H1 (cell line): ENCODE measurements around the gene PHF23. TPM values are rescaled to one million over a fixed set of nuclear protein-coding genes. Genes with fewer than 3 reads are reported as not detected.
A peak's percentile ranks its signal among the peaks of the same experiment; 100 is the strongest.

Source experiments
- EZH2 ChIP-seq: fragments of 200-600 bp; sonication (generic); IDR thresholded peaks from 2 replicates; pipeline ENCODE4 v1.7.1; 2012; ENCODE audit warnings: low read depth, mild to moderate bottlenecking, moderate library complexity, low read length, inconsistent platforms; ENCODE audit not compliant: severe bottlenecking
- POU5F1 ChIP-seq: IDR thresholded peaks from 2 replicates; pipeline ENCODE4 v1.6.1; 2011; ENCODE audit warnings: low read depth, mild to moderate bottlenecking, low read length, moderate library complexity
- RAD21 ChIP-seq, 2 experiments: IDR thresholded peaks in 1 of 2; conservative IDR thresholded peaks in 1 of 2; 2 replicates each; pipeline ENCODE4 v1.6.1; 2011; ENCODE audit warnings: low read depth in 2 of 2, low read length in 2 of 2, improper control_type of control experiment in 1 of 2, inconsistent platforms in 1 of 2, mild to moderate bottlenecking in 1 of 2, moderate library complexity in 1 of 2
- TAF7 ChIP-seq: optimal IDR thresholded peaks from 2 replicates; pipeline ENCODE3; 2011; ENCODE audit warnings: low read depth, mild to moderate bottlenecking, inconsistent platforms, low read length, moderate library complexity, borderline replicate concordance
- polyA plus RNA-seq, 7 experiments: library from polyadenylated mRNA; depleted of rRNA in 3 of 7; stranded (reverse) in 5 of 7; unstranded in 2 of 7; fragments of >200 nt in 5 of 7; fragments of 200-250 nt in 2 of 7; gene quantifications; 1 replicate in 5 of 7; 2 replicates in 1 of 7; 4 replicates in 1 of 7; pipeline versions ENCODE4 v1.2.1 to v1.2.3, GENCODE V29; 2011 to 2013; ENCODE audit warnings: missing spikeins in 2 of 7, mixed read lengths in 2 of 7
- total RNA-seq: library from RNA; stranded (reverse); fragmentation: NEBNext Ultra II Directional; extraction: Animal tissue kit (Norgen Biotek cat#: 25700); gene quantifications from 2 replicates; pipeline ENCODE4 v1.2.1, GENCODE V29; 2021
- TF ChIP-seq, protein P1 (sequence below): fragments of 300-600 bp; sonication (generic); IDR thresholded peaks from 2 replicates; pipeline ENCODE4 v1.7.1; 2012; ENCODE audit warnings: low read length, moderate library complexity, mild to moderate bottlenecking, inconsistent platforms; ENCODE audit not compliant: insufficient replicate concordance
- TF ChIP-seq, protein P2 (sequence below): IDR thresholded peaks from 2 replicates; pipeline ENCODE4 v1.6.1; 2012; ENCODE audit warnings: low read length, inconsistent platforms
- TF ChIP-seq, protein P3 (sequence below): IDR thresholded peaks from 2 replicates; pipeline ENCODE4 v1.6.1; 2011; ENCODE audit warnings: low read length, improper control_type of control experiment

The PHF23 gene
- total and polyA plus RNA-seq, 2 of the 8 experiments (the other 6 are each of a cell fraction or from before 2014, with no cell fraction given) = 47.5 to 62.8 TPM

DNA sequence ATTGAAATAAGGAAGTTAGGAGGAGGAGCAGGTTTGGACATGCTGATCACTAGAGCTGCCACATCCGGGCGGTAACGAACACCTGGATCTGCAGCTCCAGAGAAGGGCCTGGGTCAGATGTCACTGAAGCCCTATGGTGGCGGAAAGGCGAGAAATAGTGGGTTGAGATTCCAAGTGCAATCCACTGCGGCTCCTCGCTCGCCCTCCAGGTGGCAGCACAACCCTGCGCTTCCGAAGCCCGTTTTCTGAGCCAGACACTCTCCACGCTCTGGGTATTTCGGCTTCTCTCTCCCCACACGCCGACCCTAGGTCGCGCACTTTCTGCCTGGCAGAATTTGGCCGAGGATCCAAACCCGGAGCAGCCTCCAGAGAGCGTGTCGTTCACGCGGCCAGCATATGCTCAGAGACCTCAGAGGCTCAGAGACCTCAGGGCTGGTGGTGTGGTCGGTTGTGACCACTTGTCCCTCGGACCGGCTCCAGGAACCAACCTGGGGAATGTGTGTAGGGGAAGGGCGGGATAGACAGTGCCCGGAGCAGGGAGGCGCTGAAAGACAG lies 41.3 kb upstream of the PHF23 start (continued):
- TF ChIP-seq, protein P1, sequence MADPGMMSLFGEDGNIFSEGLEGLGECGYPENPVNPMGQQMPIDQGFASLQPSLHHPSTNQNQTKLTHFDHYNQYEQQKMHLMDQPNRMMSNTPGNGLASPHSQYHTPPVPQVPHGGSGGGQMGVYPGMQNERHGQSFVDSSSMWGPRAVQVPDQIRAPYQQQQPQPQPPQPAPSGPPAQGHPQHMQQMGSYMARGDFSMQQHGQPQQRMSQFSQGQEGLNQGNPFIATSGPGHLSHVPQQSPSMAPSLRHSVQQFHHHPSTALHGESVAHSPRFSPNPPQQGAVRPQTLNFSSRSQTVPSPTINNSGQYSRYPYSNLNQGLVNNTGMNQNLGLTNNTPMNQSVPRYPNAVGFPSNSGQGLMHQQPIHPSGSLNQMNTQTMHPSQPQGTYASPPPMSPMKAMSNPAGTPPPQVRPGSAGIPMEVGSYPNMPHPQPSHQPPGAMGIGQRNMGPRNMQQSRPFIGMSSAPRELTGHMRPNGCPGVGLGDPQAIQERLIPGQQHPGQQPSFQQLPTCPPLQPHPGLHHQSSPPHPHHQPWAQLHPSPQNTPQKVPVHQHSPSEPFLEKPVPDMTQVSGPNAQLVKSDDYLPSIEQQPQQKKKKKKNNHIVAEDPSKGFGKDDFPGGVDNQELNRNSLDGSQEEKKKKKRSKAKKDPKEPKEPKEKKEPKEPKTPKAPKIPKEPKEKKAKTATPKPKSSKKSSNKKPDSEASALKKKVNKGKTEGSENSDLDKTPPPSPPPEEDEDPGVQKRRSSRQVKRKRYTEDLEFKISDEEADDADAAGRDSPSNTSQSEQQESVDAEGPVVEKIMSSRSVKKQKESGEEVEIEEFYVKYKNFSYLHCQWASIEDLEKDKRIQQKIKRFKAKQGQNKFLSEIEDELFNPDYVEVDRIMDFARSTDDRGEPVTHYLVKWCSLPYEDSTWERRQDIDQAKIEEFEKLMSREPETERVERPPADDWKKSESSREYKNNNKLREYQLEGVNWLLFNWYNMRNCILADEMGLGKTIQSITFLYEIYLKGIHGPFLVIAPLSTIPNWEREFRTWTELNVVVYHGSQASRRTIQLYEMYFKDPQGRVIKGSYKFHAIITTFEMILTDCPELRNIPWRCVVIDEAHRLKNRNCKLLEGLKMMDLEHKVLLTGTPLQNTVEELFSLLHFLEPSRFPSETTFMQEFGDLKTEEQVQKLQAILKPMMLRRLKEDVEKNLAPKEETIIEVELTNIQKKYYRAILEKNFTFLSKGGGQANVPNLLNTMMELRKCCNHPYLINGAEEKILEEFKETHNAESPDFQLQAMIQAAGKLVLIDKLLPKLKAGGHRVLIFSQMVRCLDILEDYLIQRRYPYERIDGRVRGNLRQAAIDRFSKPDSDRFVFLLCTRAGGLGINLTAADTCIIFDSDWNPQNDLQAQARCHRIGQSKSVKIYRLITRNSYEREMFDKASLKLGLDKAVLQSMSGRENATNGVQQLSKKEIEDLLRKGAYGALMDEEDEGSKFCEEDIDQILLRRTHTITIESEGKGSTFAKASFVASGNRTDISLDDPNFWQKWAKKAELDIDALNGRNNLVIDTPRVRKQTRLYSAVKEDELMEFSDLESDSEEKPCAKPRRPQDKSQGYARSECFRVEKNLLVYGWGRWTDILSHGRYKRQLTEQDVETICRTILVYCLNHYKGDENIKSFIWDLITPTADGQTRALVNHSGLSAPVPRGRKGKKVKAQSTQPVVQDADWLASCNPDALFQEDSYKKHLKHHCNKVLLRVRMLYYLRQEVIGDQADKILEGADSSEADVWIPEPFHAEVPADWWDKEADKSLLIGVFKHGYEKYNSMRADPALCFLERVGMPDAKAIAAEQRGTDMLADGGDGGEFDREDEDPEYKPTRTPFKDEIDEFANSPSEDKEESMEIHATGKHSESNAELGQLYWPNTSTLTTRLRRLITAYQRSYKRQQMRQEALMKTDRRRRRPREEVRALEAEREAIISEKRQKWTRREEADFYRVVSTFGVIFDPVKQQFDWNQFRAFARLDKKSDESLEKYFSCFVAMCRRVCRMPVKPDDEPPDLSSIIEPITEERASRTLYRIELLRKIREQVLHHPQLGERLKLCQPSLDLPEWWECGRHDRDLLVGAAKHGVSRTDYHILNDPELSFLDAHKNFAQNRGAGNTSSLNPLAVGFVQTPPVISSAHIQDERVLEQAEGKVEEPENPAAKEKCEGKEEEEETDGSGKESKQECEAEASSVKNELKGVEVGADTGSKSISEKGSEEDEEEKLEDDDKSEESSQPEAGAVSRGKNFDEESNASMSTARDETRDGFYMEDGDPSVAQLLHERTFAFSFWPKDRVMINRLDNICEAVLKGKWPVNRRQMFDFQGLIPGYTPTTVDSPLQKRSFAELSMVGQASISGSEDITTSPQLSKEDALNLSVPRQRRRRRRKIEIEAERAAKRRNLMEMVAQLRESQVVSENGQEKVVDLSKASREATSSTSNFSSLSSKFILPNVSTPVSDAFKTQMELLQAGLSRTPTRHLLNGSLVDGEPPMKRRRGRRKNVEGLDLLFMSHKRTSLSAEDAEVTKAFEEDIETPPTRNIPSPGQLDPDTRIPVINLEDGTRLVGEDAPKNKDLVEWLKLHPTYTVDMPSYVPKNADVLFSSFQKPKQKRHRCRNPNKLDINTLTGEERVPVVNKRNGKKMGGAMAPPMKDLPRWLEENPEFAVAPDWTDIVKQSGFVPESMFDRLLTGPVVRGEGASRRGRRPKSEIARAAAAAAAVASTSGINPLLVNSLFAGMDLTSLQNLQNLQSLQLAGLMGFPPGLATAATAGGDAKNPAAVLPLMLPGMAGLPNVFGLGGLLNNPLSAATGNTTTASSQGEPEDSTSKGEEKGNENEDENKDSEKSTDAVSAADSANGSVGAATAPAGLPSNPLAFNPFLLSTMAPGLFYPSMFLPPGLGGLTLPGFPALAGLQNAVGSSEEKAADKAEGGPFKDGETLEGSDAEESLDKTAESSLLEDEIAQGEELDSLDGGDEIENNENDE = no peak
- TF ChIP-seq, protein P2, sequence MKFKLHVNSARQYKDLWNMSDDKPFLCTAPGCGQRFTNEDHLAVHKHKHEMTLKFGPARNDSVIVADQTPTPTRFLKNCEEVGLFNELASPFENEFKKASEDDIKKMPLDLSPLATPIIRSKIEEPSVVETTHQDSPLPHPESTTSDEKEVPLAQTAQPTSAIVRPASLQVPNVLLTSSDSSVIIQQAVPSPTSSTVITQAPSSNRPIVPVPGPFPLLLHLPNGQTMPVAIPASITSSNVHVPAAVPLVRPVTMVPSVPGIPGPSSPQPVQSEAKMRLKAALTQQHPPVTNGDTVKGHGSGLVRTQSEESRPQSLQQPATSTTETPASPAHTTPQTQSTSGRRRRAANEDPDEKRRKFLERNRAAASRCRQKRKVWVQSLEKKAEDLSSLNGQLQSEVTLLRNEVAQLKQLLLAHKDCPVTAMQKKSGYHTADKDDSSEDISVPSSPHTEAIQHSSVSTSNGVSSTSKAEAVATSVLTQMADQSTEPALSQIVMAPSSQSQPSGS = peak; percentile 88; the same call in 1 of the 2 replicates
- no peak for TF ChIP-seq POU5F1
- TF ChIP-seq RAD21 (IDR thresholded peaks at IDR 0.05 in 1 of 2, conservative IDR thresholded peaks at IDR 0.05 in 1 of 2; ENCODE audit: low read depth in 2 of 2, low read length in 2 of 2) = peak; percentile 95 to 96
- TF ChIP-seq, protein P3, sequence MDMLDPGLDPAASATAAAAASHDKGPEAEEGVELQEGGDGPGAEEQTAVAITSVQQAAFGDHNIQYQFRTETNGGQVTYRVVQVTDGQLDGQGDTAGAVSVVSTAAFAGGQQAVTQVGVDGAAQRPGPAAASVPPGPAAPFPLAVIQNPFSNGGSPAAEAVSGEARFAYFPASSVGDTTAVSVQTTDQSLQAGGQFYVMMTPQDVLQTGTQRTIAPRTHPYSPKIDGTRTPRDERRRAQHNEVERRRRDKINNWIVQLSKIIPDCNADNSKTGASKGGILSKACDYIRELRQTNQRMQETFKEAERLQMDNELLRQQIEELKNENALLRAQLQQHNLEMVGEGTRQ = no peak
- no peak for TF ChIP-seq EZH2
- TF ChIP-seq TAF7 = no peak
